NCI-H82 treated with DMSO at 0.1 percent for 48 hours (cell line): ENCODE results near the gene TACC3.
A peak's percentile ranks its signal among the peaks of the same experiment; 100 is the strongest.

ENCODE experiments used
- DNase-seq: peaks from one replicate; lab custom pipeline; 2025; ENCODE audit not compliant: unreplicated experiment; lab: John Stamatoyannopoulos, UW

Gene TACC3

DNA sequence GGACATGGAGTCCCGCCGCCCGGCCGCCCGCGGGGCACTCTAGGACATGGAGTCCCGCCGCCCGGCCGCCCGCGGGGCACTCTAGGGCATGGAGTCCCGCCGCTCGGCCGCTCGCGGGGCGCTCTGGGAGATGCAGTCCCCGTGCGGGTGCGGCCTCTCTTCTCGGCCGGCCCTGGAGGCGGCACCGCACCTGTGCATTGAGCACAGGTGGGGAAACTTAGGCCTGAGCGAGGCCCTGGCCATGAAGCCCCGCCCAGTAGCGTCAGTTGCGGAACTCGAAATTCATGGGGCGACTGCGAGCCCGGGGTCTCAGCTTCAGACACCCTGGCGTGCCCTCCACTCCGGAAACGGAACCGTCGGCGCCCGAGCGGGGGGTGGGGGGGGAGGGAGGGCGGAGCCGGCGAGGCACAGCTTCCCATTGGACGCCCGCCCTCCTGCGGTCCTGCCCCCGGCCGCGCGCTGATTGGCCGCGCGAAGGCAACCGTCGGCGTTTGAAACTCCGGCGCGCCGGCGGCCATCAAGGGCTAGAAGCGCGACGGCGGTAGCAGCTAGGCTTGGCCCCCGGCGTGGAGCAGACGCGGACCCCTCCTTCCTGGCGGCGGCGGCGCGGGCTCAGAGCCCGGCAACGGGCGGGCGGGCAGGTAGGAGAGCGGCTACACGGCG, at the start of gene TACC3, which contains the start of gene TMEM129:
Gene TACC3, plus strand, starts transcription at position 519 of the 663 bp plus-strand sequence. CDS start 1,901 bp downstream, outside the sequence.
Gene TMEM129, minus strand, starts transcription at position 321 of the 663 bp plus-strand sequence. CDS start 486 bp downstream, outside the sequence.
- peak; percentile 64 for DNase-seq

DNA sequence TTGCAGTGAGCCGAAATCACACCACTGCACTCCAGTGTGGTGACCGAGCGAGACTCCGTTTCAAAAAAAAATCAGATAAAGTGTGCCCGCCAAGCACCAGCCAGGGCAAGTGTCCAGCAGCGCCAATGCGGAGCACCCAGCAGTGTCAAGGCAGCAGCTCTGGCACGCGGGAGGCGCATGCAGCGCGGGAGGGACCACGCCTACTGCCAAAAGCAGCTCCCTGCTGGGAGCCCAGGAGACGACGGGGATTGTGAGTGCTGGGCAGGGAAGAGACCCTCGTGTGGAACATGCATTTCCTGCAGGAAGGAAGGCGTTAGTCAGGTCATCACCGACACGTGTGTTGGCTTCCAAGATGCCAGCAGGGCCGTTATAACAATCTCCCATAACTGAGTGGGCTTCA, 47.6 kb upstream of the TACC3 start:
- DNase-seq: no peak

DNA sequence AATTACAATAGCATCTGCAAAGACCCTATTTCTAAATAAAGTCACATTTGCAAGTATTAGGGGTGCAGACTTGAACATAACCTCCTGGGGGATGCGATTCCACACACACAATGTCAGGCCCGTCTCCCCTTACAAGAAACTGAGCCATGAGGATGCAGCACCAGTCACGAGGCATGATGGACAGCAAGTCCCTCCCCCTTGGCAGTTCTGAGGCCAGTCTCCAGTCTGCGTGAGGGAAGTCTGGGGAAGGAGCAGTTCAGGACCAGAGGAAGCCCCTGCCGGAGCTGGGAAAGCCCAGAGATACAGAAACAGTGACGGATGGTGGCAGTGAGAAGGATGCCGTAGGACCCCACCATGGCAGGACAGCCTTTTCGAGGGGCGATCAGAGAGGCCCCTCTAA, 46.6 kb upstream of the TACC3 start:
- no peak for DNase-seq

DNA sequence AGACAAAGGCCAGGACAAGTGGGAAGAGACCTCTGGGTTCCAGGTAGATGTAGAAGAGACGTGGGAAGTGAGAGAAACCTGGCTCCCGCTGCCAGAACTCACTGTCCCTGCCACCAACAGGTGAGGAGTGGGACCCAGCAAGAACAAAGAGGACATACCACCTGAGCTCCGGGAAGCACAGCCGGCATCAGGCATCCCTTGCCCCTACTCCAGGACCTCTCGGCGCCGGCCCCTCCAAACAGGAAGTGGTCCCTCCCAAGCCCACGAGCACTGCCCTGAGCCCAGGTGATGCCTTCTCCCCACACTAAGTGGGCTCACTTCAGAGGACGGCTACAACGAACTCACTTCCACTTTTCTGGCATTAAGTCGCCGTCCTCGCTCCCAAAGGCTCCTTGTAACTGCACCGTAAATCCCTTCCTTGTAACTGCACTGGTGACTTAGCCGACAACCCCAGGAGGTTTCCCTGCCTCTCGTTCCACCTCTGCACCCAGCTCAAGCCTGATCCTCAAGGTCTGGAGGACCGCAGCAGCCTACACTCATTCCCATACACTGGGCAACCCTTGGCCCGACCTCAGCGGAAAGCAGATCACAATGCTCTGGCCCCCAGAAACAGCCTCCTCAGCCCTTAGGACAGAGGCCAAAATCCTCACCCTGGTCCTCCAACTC, 46.1 kb upstream of the TACC3 start:
- no peak for DNase-seq

GRCh38 chr4:1675802-1676137, 45.6 kb upstream of the TACC3 start:
- DNase-seq: no peak

- no peak for DNase-seq
Observed at GRCh38 chr4:1676605-1677525, 44.5 kb upstream of the TACC3 start.

DNA sequence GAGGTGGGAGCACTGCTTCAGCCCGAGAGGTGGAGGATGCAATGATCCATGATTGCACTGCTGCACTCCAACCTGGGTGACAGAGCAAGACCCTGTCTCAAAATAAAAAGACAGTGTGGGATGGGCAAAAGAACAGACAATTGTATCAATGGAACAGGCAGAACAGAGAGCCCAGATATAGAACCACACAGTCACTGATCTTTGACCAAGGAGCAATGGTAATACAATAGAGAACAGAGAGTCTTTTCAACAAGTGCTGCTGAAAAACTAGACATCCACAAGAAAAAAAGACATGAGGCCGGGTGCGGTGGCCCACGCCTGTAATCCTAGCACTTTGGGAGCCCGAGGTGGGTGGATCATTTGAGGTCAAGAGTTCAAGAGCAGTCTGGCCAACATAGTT, 43.1 kb upstream of the TACC3 start:
- DNase-seq: no peak

- no peak for DNase-seq
Observed at GRCh38 chr4:1682860-1683259, 38.5 kb upstream of the TACC3 start.

DNA sequence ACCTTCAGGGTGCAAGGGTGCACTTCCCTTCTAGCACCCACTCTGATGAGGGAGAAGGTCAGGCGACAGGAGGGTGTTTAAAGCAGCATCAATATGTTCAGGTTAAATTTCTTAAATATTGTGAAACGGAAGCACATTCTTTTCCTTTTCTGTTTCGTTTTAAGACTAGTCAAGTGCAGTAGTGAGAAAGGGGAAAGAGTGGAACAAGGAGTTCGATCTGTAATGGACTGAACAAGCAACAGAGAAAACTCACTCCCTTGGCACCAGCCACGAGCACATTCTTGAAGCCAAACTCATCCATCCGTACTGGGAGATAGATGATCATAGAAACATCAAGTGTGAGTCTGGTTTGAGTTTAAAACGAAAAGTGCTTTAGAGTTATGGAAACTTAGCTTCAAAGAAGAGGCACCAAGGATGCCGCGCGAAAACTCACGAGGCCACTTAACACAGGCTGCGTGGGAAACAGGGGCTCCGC, 38.0 kb upstream of the TACC3 start:
- no peak for DNase-seq

GRCh38 chr4:1683736-1684505, 37.4 kb upstream of the TACC3 start, which contains the start of gene FAM53A:
TSS of gene FAM53A (minus strand) at chr4:1684313. CDS start at chr4:1668741, 15,572 bp downstream.
- DNase-seq: peak; percentile 25

- DNase-seq: no peak
Observed at GRCh38 chr4:1684506-1685234, 36.7 kb upstream of the TACC3 start.

GRCh38 chr4:1685235-1686150, 35.8 kb upstream of the TACC3 start:
- peak; percentile 28 for DNase-seq

GRCh38 chr4:1686440-1687036, 34.8 kb upstream of the TACC3 start:
- DNase-seq: no peak

- no peak for DNase-seq
Observed at GRCh38 chr4:1690698-1691097, 30.6 kb upstream of the TACC3 start.

GRCh38 chr4:1691737-1692373, 29.5 kb upstream of the TACC3 start:
- no peak for DNase-seq

DNA sequence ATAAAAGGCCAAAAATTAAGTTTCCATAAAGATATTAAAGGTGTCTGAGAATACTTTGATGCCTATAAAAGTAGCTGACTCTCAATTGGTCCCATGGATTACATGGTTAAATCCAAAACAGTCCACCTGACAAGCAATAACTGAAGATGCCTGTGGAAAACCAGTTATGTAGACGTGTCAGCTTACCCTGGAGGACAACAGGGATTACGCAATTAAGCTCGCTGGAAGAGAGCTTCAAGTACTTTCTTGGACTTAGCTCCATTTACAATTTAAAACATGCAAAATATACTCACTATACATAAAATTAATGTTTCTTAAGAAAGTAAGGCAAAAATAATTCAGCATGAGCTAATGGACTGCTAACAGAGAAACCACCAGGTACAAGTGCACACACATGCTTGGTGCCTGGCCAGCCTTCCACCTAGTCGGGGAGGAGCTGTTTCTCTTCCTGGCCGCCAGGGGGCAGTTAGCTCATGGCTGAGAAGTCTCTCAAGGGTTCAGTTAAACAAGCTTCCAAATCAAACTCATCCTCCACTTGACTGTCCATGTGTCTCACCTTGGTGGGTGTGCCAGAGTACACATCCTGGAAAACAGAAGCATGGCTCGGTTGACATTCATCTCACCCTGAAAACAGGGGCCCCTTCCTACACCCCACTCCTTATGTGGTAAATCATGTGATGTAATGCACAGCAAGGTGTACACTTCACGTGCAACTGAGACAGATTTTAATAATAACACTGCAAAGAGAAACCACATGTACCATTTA, 28.0 kb upstream of the TACC3 start:
- peak; percentile 36 for DNase-seq

DNA sequence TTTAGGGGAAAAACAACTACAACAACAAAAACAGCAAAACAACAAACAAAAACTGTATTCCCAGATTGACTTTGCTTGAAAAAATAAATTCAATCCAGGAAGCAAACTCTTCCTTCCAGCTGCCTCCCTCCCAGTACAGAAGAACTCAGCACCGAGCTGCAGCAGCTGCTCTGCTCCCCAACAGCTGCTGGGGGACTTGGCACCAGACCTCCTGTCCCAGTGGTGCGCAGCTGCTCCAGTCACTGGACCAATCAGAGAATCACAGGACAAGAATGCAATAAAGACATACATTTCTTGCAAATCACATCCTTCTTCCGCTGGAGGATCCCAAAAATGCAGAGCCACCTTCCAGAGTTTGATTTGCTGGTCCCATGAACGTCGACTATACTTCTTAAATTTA, 25.4 kb upstream of the TACC3 start:
- no peak for DNase-seq
